HG03159 (cell line): ENCODE measurements around the gene TMIGD3.

ENCODE experiments used
- ATAC-seq: cut with Tn5 transposase; IDR thresholded peaks from one replicate; pipeline ENCODE4 v1.9.1; 2021; ENCODE audit warnings: mild to moderate bottlenecking, moderate library complexity; ENCODE audit not compliant: unreplicated experiment

The TMIGD3 gene

DNA sequence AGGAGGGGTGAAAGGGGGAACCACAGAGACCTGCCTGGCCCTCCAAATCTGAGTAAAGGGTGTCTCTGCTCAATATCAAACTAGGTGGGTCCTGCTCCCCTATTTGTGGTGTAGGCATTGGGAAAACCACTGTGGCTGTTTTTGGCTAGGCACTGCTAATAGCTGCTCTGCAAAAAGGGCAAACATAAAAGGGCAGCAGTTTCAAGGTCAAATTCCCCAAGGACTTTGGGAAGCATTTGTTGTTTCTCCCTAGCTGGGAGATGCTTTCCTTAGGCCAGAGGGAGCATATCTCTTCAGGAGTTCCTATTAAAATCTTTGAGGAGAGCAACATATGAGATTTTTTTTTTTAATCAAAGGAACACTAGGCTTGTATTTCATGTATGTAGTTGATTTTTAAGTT lies 27.2 kb downstream of the TMIGD3 start:
- no peak for ATAC-seq

DNA sequence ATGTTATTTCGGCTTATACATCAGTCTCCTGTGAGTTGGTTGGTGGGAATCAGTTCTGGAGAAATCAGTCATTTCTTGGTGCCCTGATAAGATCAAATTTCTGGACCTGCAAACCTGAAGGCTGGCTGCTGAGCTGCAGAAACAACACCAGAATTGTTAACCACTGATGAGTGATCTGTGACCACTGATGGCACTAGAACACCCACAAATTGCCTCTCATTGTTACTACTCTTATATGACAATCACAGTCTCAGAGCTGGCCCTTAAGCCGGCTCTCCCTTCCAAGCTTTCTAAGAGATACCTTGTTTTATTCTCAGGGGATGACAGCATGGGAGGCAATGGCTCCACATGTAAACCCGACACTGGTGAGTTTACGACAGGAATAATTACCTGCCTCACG lies 27.7 kb downstream of the TMIGD3 start:
- no peak for ATAC-seq

DNA sequence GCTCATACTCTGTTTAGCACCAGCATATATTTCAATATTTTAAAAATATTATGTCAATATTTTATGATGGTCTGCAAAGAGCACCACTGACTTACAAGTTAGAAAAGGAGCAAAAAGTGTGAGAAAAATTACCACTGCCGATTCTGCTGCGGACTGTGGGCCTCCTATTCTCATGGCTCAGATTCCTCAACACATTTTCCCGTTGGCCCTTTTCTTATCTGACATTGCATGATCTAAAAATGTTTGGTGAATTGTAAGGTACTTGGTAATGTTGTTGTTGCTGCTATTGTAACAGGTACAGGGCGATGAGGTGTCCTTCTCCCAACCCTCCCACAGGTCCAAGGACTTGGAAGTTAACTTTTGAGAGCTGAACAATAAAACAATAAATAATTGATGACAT lies 28.9 kb downstream of the TMIGD3 start:
- ATAC-seq = no peak

DNA sequence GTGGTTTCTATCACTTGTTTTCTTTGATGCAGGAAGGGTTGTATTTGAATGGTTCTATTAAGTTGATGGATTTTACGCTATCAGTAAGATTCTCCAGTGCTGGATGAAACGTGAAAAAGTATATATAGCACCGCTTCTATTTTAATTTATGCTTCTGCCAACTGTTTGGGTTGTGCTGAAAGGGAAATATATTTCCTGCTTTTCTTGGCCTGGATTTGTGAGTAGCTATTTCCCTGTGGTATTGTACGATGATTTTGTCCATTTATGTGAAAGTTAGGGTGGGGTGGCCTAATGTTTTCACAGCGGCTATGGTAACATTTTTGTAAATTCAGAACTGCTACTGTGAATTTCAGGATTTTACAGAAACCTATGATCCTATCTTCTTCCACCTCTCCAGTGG lies 29.3 kb downstream of the TMIGD3 start:
- no peak for ATAC-seq

DNA sequence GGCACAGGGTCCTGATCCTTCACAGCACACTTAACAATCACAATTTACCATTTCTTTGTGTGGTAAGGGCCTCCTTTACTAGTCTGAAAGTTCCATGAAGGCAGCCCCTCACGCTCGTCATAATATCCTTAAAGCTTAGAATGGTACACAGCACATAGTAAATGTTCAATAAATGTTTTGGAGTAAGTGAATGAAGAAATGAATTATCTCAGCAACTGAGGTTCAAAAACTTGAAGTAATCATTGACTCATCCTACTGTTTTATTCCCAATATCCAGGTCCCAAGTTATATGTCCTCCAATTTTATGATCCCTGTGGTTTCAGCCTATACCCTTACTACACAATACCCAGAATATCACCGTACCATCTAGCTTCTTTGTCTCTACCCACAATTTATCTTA lies 31.9 kb downstream of the TMIGD3 start:
- no peak for ATAC-seq

DNA sequence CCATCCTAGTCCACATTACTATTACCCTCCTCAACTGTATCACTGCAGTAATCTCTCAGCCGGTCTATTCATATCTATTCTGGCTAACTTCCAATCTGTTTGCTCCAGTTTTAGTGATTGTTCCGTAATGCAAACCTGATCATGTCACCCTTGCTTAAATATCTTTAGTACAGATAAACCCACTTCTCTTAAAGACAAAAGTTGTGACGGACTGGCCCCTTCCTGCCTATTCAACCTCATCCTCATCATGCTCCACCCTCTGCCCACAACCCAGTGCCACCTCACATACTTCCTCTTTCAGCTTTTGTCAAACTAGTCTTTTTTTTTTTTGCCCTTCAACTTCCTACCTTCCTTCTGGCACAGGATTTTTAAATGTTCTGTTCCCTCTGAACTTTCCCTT lies 32.4 kb downstream of the TMIGD3 start:
- no peak for ATAC-seq

DNA sequence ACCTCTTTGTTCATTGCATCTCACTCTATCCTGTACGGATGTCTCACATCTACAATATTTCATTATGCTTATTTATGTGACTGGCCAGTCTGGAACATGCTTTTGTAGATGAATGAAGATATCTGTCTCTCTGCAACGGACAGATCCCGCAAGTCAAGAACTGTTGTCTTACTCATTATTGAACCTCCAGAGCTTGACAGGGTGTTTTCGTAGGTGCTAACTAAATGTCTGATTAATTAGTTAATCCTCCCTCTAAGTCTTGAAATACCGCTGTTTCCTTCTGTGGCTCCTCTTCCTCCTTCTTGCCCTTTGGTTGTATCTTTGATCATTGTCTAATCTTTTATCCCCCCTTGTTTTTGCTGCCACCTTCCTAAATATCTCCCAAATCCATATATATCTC lies 32.8 kb downstream of the TMIGD3 start:
- ATAC-seq = no peak

DNA sequence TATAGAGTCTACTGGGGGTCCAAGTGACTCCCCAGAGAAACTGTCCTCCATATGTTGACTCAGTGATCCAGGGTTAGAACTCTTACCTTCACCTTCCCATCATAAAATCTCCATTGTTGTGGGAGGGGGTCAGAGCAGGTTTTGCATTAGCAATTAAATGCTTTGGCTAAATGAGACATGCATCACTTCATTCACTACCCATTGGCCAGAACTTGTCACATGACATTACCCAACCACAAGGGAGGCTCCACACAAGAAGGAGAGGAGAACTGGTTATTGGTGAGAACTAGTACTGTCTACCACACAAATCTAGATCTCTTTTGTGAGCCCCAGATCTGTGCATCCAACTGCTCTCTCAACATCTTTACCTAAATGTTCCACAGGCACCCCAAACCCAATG lies 33.9 kb downstream of the TMIGD3 start:
- no peak for ATAC-seq

DNA sequence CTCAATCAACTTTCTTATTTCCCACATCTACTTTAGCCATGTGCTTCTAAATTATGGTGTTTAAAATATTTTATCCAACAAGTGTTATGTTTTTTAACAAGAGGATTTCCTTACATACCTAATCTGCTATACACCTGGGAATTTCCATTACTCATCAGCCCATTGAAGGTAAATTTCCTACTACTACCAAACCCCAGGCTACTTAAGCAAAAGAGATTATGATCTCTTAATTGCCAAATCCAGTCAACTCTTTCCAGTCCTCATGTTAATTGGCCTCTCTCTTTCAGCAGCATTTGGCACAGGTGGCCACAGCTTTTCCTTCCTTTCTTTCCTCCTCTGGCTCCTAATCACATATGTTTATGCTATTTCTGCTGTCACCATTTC lies 34.7 kb downstream of the TMIGD3 start:
- ATAC-seq = no peak

DNA sequence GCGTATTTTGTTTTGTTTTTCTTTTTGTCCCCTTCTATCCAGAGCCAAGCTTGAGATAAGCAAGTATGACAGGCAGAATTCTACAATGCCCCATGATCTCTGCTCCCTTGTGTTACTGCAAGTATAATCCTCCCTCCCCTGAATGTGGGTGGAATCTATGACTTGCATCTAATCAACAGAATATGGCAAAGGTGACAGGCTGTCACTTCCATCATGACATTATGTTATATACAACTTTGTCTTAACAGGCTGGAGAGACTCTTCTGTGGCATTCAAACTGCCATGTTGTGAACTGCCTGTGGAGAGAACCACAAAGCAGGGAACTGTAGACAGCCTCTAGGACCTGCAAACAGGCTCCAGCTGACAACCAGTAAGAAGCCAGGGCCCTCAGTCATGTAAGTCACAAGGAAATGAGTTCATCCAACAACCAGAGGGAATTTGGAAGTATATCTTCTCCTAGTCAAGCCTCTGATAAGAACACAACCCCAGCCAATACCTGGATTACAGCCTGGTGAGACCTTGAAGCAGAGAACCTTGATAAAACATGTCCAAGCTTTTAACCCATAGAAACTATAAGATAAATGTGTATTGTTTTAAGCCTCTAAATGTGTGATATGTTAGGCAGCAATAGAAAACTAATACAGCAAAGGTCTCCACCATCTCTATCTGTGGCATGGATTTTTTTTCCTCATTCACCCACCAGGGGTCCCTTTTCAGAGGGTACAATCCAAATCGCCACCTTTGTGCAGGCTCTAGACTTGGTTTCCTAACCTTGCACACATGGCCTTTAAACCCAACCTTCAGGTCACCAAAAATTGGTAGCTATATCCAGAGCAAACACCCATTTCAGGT lies 35.3 kb downstream of the TMIGD3 start:
- no peak for ATAC-seq

DNA sequence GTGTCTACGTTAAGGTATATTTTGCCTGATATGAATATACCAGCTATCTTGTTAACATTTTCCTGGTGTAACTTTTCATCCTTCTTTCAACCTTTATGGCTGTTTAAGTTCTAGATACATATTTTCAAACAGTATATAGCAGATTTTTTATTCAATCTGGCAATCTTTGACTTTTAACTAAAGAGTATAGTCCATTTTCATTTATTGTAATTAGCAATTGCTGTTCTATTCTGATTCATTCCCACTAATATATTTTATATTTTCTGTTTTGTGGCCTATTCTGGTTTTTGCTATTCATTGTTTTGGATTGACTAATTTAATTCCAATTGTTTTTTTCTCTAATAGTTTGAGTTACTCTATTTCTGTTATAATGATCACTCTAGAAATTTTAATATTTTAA lies 37.0 kb downstream of the TMIGD3 start:
- no peak for ATAC-seq

DNA sequence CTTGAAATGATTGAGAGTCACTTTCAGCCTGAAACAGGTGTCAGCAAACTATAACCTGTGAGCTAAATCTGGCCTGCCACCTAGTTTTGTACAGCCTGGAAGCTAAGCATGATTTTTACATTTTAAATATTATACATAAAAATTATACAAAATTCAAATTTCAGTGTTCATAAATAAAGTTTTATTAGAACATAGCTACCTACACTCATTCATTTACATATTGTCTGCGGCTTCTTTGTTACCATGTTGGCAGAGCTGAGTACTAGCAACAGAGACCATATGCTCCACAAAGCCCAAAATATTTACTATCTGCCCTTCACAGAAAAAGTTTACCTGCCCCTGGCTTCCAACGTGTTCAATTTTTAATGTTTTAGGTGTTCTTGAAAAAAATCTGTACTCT lies 37.7 kb downstream of the TMIGD3 start:
- ATAC-seq = no peak

DNA sequence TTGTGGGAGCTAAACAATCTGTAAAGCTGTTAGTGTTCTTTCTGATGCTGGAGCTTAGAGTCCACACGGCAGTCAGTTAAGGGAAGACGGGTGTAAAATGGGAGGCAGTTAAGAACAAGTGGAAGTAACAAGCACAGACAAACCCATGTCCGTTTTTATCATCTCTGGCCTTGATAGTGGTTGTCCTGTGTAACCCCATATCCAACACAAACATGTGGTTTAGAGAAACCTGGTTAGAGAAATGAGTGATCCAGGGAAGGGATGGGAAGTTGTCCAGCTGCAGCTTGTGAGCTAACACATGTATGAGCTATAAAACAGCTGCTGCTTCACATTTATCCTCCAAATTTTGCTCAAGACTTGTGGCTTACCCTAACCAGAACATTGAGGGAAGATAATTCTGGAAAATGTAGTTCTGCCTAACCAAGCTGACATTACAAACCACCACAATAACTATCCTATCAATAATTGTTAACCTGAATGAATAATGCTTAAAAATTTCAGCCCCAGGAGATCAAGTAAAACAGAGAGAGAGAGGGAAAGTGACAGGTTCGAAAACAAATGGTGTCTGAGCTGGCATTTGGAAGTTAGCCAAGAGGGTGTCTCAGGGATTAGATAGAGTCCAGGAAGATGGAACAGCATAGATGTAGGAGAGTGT lies 40.3 kb downstream of the TMIGD3 start:
- ATAC-seq = no peak

DNA sequence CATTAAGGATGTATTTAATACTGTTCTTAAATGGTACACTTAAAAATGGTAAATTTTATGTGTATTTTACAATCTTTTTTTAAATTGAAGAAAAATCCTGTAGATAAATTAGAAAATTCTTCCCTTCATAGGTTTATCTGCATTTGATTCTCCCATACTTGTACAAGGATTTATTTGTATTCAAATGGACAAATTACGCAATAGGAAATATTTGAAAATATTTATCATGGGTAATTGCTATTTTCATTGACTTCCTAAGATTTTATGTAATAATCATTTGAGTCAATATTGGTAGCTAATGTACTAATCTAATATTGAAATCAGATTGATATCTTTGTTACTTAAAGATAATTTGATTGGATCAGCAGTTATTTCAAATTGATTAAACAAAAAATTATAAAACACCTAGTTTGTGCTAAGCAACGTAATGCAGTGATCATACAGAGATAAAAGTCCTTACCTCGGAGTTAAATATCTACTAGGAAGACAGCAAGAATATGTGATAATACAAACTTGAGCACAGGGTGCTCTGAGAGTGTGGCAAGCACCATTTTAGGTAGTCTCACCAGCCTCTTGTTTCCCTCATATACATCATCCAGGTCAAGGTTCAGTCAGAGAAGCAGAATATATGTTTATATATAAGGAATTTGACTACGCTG lies 40.9 kb downstream of the TMIGD3 start:
- ATAC-seq = no peak

DNA sequence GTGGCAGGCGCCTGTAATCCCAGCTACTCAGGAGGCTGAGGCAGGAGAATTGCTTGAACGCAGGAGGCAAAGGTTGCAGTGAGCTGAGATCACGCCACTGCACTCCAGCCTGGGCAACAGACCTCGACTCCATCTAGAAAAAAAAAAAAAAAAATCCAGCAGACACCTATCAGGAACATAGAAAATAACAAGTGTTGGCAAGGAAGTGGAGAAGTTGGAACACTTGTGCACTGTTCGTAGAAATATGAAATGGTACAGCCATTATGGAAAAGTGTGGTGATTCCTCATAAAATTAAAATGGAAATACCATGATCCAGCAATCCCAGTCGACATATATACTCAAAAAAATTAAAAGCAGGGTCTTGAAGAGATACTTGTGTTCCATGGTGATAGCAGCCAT lies 41.7 kb downstream of the TMIGD3 start:
- no peak for ATAC-seq

DNA sequence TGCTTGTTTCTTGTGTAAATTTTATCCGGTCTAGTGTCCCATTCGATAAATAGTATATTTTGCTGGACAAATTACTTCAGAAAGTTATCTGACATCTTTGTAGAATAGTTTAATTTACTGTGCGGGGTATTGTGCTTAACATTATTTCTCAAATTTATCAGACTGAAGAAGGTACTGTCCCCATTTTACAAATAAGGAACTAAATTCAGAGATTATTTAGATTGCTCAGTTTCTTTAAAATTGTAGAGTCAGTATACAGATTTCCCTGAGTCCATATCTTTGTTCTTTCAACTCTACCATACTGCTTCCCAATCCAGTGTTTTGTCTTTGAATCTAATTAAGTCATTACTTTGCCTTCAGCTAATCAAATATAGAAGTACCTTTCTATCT lies 47.8 kb downstream of the TMIGD3 start:
- no peak for ATAC-seq

DNA sequence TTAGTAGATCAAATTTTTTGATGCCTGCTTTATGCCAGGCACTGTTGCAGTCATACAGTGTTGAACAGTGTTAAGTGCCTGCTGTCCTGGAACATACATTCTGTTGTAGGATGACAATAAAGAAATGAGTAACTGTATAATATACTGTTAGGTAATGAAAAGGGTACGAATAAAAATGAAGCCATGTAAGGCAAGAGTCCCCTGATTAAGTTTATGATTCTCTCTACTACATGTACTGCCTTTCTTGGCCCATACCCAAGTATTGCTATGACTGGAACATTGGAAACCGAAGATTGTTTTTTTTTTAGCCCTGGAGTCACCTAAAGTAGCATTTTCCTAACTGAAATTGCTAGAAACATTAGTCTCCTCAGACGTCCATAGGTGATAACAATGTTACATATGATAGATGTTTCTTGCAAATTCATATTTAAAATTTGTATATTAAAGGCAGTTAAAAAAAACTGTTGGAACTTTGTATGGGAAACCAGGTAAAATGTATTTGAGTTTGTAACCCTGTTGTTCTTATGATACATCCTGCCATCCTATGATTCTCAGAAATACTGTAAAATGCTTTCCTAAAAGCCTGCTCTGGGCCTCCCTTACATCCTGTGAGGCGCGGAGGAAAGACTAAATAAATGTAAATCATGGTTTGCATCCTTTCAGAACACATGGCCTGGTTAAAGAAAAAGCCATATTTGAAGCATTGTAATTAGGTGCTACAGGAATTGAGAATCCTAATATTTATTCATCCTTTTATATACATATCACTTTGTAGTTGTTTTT lies 48.4 kb downstream of the TMIGD3 start:
- ATAC-seq = no peak

DNA sequence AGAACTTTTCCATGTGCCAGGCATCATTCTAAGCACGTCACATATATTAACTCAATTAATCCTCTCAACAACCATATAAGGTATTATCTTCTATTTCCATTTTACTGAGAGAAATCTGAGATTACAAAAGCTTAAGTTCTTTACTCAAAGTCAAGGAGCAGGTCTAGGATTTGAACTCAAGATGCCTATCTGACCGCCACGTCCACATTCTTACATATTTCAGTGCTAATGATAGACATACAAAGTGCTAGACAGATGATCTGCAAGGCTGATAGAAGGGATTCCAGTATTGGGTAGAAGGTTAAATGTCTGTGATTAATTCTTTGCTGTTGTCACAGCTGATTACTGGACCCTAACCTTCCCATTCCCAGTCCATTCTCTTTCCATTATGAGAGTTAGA lies 49.7 kb downstream of the TMIGD3 start:
- no peak for ATAC-seq

DNA sequence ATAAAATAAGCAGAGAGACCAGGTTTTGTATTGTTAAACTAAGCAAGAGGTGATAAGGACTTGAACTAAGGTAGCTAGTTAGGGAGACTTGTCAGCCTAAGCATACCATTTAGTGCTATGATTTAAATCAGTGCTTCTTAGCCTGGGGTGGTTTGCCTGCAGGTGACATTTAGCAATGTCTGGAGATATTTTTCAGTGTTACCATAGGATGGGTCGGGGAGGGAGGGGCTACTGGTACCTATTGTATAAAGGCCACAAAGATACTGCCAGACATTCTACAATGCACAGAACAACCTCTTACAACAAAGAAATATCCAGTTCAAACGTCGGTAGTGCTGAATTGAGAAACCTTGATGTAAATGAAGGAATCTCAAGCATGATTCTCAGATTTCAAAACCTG lies 50.9 kb downstream of the TMIGD3 start:
- ATAC-seq = no peak

DNA sequence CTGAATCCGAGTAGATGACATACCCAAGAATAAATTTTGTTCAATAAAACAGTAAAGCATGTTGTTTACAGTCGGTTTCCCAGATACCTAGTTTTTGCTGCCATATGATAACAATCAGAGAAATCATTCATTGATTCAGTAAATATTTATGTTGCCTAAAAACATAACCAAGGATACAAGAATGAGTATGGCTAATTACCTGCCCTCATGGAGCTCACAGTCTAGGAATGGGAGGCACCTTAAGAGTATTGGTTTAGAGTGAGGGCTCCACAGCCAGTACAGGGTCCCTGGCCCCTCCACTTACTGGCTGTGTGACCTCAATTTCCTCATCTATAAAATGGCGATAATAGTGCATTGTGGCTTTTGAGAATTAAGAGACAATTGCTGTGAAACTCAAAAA lies 53.2 kb downstream of the TMIGD3 start:
- ATAC-seq = no peak

DNA sequence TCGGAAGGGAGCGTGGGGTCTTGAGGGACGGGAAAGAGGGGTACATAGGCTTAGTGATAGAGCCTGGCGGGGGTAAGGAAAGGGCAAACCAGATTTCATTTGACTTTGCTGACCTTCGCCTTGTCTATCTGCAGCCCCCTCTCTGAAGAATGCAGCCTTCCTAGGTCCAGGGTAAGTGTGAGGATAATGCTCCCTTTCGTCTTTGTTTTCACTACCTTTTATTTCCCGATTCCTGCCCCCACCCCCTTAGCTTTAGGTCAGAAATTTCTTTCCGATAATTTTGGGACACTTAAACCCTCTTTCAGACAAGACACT lies 53.8 kb downstream of the TMIGD3 start:
- no peak for ATAC-seq
